Cardiac fibroblast (primary cell): ENCODE results near the gene NBL1.

Source experiments
- DNase-seq, 2 donors: peaks; one replicate each; pipeline versions ENCODE4 v3.0.0 to v3.0.0-alpha.2; 2010; ENCODE audit warnings: low read depth in 2 of 2
- H3K4me3 ChIP-seq, 2 donors: replicated peaks in 1 of 2; 1 replicate in 1 of 2; 2 replicates in 1 of 2; pipeline ENCODE4 v1.5.1; 2011; ENCODE audit warnings: low read depth in 2 of 2, low read length in 2 of 2, mild to moderate bottlenecking in 2 of 2, moderate library complexity in 1 of 2
- TF ChIP-seq, protein P1 (sequence below): IDR thresholded peaks from one replicate; pipeline ENCODE4 v1.5.1; 2011; ENCODE audit warnings: low read depth, mild to moderate bottlenecking, low read length, inconsistent platforms

NBL1 gene

DNA sequence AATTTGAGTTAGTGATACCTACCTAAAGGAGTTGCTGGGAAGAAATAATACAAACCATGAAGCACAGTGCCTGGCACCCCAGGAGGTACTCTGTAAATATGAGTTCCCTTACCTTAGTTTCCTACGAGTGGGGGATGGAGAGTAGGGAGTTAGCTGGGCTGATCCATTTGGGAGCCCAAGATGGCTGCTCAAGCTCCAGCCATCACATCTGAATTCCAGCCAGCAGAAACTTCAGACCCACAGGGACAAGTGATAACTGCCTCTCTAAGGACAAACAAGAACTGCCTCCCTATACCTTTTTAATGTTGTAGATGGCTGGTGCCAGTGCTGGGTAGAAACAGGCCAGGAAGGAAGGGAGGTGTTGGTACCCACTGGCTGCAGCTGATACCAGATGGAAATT lies 43.3 kb downstream of the NBL1 start:
- no peak overlapping the region for H3K4me3 ChIP-seq
- TF ChIP-seq, protein P1, sequence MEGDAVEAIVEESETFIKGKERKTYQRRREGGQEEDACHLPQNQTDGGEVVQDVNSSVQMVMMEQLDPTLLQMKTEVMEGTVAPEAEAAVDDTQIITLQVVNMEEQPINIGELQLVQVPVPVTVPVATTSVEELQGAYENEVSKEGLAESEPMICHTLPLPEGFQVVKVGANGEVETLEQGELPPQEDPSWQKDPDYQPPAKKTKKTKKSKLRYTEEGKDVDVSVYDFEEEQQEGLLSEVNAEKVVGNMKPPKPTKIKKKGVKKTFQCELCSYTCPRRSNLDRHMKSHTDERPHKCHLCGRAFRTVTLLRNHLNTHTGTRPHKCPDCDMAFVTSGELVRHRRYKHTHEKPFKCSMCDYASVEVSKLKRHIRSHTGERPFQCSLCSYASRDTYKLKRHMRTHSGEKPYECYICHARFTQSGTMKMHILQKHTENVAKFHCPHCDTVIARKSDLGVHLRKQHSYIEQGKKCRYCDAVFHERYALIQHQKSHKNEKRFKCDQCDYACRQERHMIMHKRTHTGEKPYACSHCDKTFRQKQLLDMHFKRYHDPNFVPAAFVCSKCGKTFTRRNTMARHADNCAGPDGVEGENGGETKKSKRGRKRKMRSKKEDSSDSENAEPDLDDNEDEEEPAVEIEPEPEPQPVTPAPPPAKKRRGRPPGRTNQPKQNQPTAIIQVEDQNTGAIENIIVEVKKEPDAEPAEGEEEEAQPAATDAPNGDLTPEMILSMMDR, result no peak
- no peak for DNase-seq

DNA sequence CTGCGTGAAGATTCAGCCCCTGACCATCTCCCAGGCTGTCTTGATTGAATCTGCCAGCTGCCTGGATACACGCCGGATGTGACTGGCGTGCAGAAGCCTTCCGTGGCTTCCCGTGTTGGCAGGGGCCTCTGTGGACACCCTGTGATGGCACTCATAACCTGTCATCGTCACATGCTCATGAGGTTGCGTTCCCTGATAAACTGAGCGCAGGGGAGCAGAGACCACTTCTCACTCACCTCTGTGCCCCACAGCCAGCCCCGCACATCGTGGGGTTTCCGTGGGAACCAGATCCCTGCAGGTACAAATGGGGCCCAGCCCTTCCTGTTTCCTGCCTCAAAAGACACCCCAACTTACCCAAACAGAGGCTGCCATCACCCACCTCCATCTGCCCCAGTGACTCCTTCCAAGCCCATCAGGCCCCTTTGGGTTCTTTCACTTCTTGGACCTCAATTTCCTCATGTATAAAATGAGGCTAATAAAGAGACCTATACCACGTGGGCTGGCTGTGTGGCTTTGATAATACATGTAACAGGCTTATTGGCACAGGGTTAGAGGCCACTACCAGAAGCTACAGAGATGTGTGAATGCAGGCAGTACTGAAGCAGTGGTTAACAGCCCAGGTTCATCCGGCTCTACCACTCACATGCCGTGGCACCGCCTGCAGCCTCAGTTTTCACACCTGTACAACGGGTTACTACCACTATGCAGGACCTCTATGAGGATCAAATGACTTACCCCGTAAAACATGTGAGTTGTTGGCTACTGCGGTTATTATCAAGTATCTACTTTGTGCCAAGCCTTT lies 44.1 kb downstream of the NBL1 start:
- DNase-seq, result no peak
- TF ChIP-seq, protein P1, result no peak
- no peak overlapping the region for H3K4me3 ChIP-seq

DNA sequence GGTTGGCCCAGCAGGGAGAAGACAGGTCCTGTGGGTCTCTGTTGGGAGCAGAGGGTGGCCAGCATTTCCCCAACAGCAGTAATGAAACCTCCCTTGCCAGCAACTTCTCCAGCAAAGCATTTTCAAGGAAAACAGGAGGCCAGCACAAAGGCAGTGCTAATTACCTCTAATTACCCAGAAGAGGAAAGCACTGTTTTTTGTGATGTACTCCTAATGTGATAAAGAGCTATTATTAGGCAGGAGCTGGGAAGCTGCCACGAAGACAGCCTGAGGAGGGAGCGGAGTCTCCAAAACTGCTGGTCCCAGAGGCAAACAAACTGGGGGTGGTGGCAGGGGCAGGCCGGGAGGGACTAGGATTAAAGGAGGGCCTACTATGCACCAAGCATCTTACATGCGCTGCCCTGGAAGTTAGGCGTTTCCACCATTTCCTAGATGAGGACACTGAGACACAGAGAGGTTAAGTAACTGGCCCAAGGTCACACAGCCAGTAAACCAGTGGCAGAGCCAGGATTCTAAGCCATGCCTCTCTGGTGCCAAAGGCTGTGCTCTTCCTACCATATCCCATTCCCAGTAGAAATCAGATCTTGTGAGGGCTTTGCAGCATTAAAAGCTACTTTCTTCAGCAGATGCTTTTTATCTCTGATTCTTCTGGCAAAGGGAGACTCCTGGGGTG lies 45.1 kb downstream of the NBL1 start:
- no peak for DNase-seq
- no peak overlapping the region for H3K4me3 ChIP-seq
- TF ChIP-seq, protein P1, result no peak

DNA sequence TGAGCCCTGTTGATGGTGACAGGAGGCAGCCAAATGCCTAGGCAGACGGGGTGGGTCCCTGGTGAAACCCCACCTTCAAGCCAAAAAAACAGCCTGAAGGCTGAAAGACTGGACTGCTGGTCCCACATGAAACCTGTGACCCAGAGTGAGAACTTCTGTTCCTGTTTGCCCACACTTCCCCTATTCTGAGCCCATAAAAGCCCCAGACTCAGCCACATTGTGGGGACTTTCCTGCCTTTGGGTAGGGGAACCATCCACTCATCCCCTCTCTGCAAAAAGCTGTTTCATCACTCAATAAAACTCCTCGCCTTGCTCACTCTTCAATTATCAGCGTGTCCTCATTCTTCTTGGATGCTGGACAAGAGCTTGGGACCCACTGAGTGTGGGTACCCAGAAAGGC lies 45.7 kb downstream of the NBL1 start:
- TF ChIP-seq, protein P1, result no peak
- no peak for DNase-seq
- H3K4me3 ChIP-seq, result no peak overlapping the region

DNA sequence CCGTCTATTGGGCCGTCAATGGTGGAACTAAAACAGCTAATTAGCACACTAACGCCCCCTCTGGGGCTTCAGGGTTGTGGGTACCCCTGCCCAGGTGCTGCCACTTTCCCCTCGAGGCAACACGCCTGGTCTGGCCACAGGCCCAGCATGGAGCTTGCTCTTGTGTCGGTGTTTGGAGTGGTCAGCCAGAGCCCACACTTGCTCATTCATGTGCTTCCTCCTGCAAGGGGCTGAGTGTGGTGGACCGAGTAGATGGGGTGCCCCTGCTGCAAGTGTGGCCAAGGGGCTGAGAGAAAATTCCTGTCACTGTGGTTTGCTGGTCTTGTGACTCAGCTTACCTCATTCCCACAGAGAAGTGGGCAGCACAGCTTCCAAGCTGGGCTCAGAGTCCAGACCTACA lies 46.2 kb downstream of the NBL1 start:
- TF ChIP-seq, protein P1, result no peak
- no peak for DNase-seq
- H3K4me3 ChIP-seq, result no peak overlapping the region

DNA sequence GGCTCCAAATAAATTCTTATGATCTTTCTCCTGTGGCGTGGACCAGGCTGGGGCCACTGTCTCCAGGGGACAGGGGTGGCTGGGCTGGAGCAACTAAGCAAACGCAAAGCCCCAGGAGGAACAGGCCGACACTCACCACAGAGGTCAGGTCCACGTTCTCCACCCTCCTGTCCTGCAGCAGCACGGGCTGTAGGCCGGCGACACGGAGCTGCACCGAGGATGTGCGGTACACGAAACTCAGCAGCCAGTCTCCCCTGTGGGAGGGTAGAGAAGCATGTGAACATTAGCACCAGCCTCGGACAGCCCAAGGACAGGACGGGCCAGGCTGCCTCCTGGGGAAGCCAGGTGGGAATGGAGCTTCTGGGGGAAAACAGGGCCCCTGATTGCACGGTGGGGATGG lies 50.2 kb downstream of the NBL1 start:
- TF ChIP-seq, protein P1, result no peak
- H3K4me3 ChIP-seq, result no peak overlapping the region
- DNase-seq, result no peak
